Endothelial cell of umbilical vein (primary cell): ENCODE results near the gene SV2C.

ENCODE experiments used
- EZH2 ChIP-seq: IDR thresholded peaks from 2 replicates; pipeline ENCODE4 v1.6.1; 2012; ENCODE audit warnings: borderline replicate concordance, low read depth, mild to moderate bottlenecking, moderate library complexity, low read length, inconsistent platforms; ENCODE audit not compliant: severe bottlenecking
- FOS ChIP-seq: IDR thresholded peaks from 2 replicates; pipeline ENCODE4 v1.6.1; 2011; ENCODE audit warnings: mild to moderate bottlenecking, low read length, moderate library complexity, borderline replicate concordance; ENCODE audit not compliant: insufficient read depth
- GATA2 ChIP-seq: IDR thresholded peaks from 2 replicates; pipeline ENCODE4 v1.7.0; 2011; ENCODE audit warnings: low read depth, mild to moderate bottlenecking, moderate library complexity, mixed read lengths, low read length; ENCODE audit not compliant: insufficient read length, insufficient read depth
- JUN ChIP-seq: IDR thresholded peaks from 2 replicates; pipeline ENCODE4 v1.6.1; 2011; ENCODE audit warnings: borderline replicate concordance, low read depth; ENCODE audit not compliant: insufficient read length, insufficient read depth
- MYC ChIP-seq: IDR thresholded peaks from one replicate; pipeline ENCODE4 v1.6.1; 2011; ENCODE audit warnings: mild to moderate bottlenecking, low read depth, low read length
- POLR2A ChIP-seq: IDR thresholded peaks from 2 replicates; pipeline ENCODE4 v1.6.1; 2012; ENCODE audit warnings: low read depth, mild to moderate bottlenecking, control low read depth, low read length
- POLR2AphosphoS5 ChIP-seq: IDR thresholded peaks from 2 replicates; pipeline ENCODE4 v1.6.1; 2012; ENCODE audit warnings: low read depth, mild to moderate bottlenecking, control low read depth, low read length, moderate library complexity; ENCODE audit not compliant: insufficient read depth
- TF ChIP-seq, protein P1 (sequence below), 2 donors: IDR thresholded peaks; 1 replicate in 1 of 2; 2 replicates in 1 of 2; pipeline ENCODE4 v1.5.1; 2011; ENCODE audit warnings: low read length in 2 of 2, mild to moderate bottlenecking in 2 of 2, moderate library complexity in 2 of 2, control low read depth in 1 of 2, inconsistent platforms in 1 of 2, low read depth in 1 of 2; ENCODE audit not compliant: insufficient read depth in 1 of 2; ENCODE audit errors: extremely low read depth in 1 of 2
- TF ChIP-seq, protein P2 (sequence below): IDR thresholded peaks from 2 replicates; pipeline ENCODE4 v1.6.1; 2011; ENCODE audit not compliant: insufficient read depth, insufficient read length

GRCh38 chr5:76207120-76207519, 123.9 kb downstream of the SV2C start:
- TF ChIP-seq, protein P1, sequence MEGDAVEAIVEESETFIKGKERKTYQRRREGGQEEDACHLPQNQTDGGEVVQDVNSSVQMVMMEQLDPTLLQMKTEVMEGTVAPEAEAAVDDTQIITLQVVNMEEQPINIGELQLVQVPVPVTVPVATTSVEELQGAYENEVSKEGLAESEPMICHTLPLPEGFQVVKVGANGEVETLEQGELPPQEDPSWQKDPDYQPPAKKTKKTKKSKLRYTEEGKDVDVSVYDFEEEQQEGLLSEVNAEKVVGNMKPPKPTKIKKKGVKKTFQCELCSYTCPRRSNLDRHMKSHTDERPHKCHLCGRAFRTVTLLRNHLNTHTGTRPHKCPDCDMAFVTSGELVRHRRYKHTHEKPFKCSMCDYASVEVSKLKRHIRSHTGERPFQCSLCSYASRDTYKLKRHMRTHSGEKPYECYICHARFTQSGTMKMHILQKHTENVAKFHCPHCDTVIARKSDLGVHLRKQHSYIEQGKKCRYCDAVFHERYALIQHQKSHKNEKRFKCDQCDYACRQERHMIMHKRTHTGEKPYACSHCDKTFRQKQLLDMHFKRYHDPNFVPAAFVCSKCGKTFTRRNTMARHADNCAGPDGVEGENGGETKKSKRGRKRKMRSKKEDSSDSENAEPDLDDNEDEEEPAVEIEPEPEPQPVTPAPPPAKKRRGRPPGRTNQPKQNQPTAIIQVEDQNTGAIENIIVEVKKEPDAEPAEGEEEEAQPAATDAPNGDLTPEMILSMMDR (IDR thresholded peaks at IDR 0.05; ENCODE audit: extremely low read depth in 1 of 2, insufficient read depth in 1 of 2, low read depth in 1 of 2, low read length in 2 of 2): no peak
- no peak for TF ChIP-seq EZH2
- TF ChIP-seq, protein P2, sequence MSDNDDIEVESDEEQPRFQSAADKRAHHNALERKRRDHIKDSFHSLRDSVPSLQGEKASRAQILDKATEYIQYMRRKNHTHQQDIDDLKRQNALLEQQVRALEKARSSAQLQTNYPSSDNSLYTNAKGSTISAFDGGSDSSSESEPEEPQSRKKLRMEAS: no peak
- TF ChIP-seq FOS: no peak
- no peak for TF ChIP-seq GATA2
- TF ChIP-seq POLR2A: no peak
- no peak for TF ChIP-seq MYC
- no peak for TF ChIP-seq POLR2AphosphoS5
- TF ChIP-seq JUN: no peak
